ENCODE measurements around the gene GALNT1. TPM values are rescaled to one million over a fixed set of nuclear protein-coding genes. Genes with fewer than 3 reads are reported as not detected.

GALNT1 gene
- total and polyA plus RNA-seq, 9 of the 15 experiments (the other 6 are each of a cell fraction or from before 2014, with no cell fraction given) = 14.4 to 54.1 (median 36.6) TPM

GRCh38 chr18:35707247-35707646, 125.7 kb downstream of the GALNT1 start:
- no peaks in the 10 kb centered on the region for H3K9me1 ChIP-seq (ENCODE audit: control insufficient read depth, insufficient read depth, low read length)
- DNase-seq (ENCODE audit: extremely low read depth in 1 of 4, low spot score in 3 of 4) = no peak
- BruUV-seq (replicated peaks) = no TSS peak
- no peak overlapping the region for H3K4me3 ChIP-seq
- no peaks in the 10 kb centered on the region for H3K79me2 ChIP-seq (ENCODE audit: control insufficient read depth, insufficient read depth, low read length)
- TF ChIP-seq ZBTB2 (IDR thresholded peaks at IDR 0.05) = no peak
- no peak for TF ChIP-seq SRSF7 (optimal IDR thresholded peaks at IDR 0.05; ENCODE audit: low read depth, low read length)
- no peak for TF ChIP-seq PURB (CRISPR knock-in tag; IDR thresholded peaks at IDR 0.05; ENCODE audit: low read depth)
- no peak for TF ChIP-seq DLX4 (CRISPR knock-in tag; IDR thresholded peaks at IDR 0.05)
- no peak for TF ChIP-seq RBFOX2 (IDR thresholded peaks at IDR 0.05; ENCODE audit: low read depth, low read length)
- TF ChIP-seq HMG20B (CRISPR knock-in tag; IDR thresholded peaks at IDR 0.05) = no peak
- TF ChIP-seq POLR2H (tag; IDR thresholded peaks at IDR 0.05; ENCODE audit: low read depth) = no peak
- no peak for TF ChIP-seq YY1 (IDR thresholded peaks at IDR 0.05; ENCODE audit: borderline replicate concordance in 1 of 3, control insufficient read depth in 1 of 3, extremely low read depth in 1 of 3, insufficient read depth in 3 of 3, insufficient read length in 1 of 3, insufficient replicate concordance in 2 of 3, low read depth in 1 of 3, low read length in 2 of 3)
- TF ChIP-seq POLR3G (IDR thresholded peaks at IDR 0.05; ENCODE audit: extremely low read depth, insufficient read length, insufficient replicate concordance) = no peak
- no peak for ATAC-seq
- 76% methylated on average over 2 of the region's 2 CpGs for WGBS (ENCODE audit: insufficient coverage, low coverage, missing lambda C conversion rate)
- intact Hi-C loops (cut with micrococcal nuclease) (no loop called here), in situ Hi-C loops (cut with MboI) (no loop called here)
- no peak for FAIRE-seq
- no peak overlapping the region for H2AFZ ChIP-seq (ENCODE audit: low read depth, low read length)
- H3K27ac ChIP-seq (ENCODE audit: extremely low read depth, low read depth, low read length) = no peak overlapping the region
- peaks cover 4% of the 10 kb centered on the region; the same call in 2 of the 3 replicates for H3K36me3 ChIP-seq (ENCODE audit: control insufficient read depth, insufficient read depth, low read length)
- no peaks in the 10 kb centered on the region for H3K27me3 ChIP-seq (ENCODE audit: control insufficient read depth in 2 of 2, insufficient read depth in 2 of 2, low read length in 2 of 2)
- CTCF ChIA-PET (ENCODE audit: low intra/inter-chr PET ratio) = interaction anchor here (0.7 kb wide), 1 partner anchor 170 kb away, joined by 3 read pairs; no protein-coding TSS in a partner anchor
- no peak overlapping the region for H3K9ac ChIP-seq (ENCODE audit: insufficient read depth in 1 of 2, low read depth in 2 of 2, low read length in 2 of 2)
- POLR2A ChIA-PET = no interaction called here
- H3K4me1 ChIP-seq (replicated peaks in 1 of 2; ENCODE audit: control insufficient read depth in 2 of 2, insufficient read depth in 2 of 2, low read length in 2 of 2) = no peaks in the 10 kb centered on the region
- no peaks in the 10 kb centered on the region for H4K20me1 ChIP-seq (replicated peaks; ENCODE audit: control insufficient read depth, insufficient read depth, low read length)
- H3K4me2 ChIP-seq (ENCODE audit: insufficient read depth, low read length) = no peak overlapping the region
- no peaks in the 10 kb centered on the region for H3K9me3 ChIP-seq (replicated peaks; ENCODE audit: control insufficient read depth, insufficient read depth, low read depth, low read length)

Data from K562 (cell line).